ENCODE results near the gene GRB14. TPM values are rescaled to one million over a fixed set of nuclear protein-coding genes. Genes with fewer than 3 reads are reported as not detected.

The GRB14 gene
- total RNA-seq, 1 donor from 2014 or later = 22.3 TPM

DNA sequence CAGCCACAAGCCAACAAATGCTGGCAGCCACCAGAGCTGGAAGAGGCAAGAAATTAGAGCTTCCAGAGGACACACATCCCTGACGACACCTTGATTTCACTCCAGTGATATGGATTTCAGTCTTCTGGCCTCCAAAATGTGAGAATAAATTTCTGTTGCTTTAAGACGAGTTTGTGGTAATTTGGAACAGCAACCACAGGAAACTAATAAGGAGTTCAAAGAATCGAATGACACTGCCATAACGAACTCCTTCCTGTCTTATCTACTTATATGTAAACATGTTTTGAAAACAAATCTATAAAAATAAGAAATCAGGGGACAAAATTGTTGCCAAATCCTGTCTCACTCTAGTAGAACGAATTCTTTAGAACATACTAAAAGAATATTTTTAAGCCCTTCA is 75.8 kb downstream of the GRB14 start:
- DNase-seq (ENCODE audit: low read depth) = no peak
- no peak overlapping the region for H3K4me3 ChIP-seq (ENCODE audit: low read depth, low read length)
- TF ChIP-seq CTCF (conservative IDR thresholded peaks at IDR 0.05; ENCODE audit: low read depth, low read length) = no peak

DNA sequence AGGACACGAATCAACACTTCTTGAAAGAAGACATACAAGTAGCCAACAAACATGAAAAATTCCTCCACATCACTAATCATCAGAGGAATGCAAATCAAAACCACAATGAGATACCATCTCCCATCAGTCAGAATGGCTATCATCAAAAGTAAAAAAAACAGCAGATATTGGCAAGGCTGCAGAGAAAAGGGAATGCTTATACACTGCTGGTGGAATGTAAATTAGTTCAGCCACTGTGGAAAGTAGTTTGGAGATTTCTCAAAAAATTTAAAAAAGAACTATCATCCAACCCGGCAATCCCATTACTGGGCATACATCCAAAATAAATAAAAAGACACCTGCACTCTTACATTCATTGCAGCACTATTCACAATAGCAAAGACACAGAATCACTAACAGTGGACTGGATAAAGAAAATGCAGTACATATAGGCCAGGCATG is 78.7 kb downstream of the GRB14 start:
- no peak for TF ChIP-seq CTCF (conservative IDR thresholded peaks at IDR 0.05; ENCODE audit: low read depth, low read length)
- no peak for DNase-seq (ENCODE audit: low read depth)
- H3K4me3 ChIP-seq (ENCODE audit: low read depth, low read length) = no peak overlapping the region

DNA sequence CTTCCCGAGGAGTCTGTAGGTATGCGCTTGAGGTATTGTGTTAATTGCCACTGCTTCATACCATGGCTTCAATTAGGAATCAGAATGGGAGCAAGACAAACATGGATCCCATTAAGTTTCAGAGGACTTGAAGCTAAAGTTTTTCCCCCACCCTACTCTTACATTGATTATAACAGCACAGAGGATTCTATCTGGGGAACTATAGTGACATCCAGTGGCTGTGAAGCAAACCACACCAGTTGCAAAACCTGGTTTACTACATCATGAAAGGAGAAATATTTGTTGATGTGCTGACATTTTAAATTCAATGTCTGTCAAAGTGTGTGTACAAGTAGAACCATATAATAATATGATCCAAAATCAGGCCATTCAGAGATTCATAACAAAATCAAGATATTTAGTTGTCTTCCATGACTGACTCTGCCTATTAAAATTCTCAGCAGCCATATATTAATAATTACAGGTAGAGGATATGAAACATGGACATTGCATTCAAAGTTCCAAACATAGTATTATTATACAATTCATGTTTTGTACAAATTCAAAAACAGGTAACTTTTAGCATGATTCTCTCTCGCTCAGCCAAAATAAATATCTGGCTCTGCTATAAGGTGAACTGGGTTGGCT is 82.9 kb downstream of the GRB14 start:
- DNase-seq (ENCODE audit: low read depth) = no peak
- H3K4me3 ChIP-seq (ENCODE audit: low read depth, low read length) = no peak overlapping the region
- peak; percentile 86 for TF ChIP-seq CTCF (conservative IDR thresholded peaks at IDR 0.05; ENCODE audit: low read depth, low read length)

- H3K4me3 ChIP-seq (ENCODE audit: low read depth, low read length) = no peak overlapping the region
- no peak for TF ChIP-seq CTCF (conservative IDR thresholded peaks at IDR 0.05; ENCODE audit: low read depth, low read length)
- no peak for DNase-seq (ENCODE audit: low read depth)
Observed at GRCh38 chr2:164535280-164536025, 85.8 kb downstream of the GRB14 start.

- TF ChIP-seq CTCF (conservative IDR thresholded peaks at IDR 0.05; ENCODE audit: low read depth, low read length) = no peak
- H3K4me3 ChIP-seq (ENCODE audit: low read depth, low read length) = no peak overlapping the region
- DNase-seq (ENCODE audit: low read depth) = no peak
Observed at GRCh38 chr2:164530464-164530863, 90.8 kb downstream of the GRB14 start.

GRCh38 chr2:164523726-164524125 is 97.6 kb downstream of the GRB14 start:
- no peak overlapping the region for H3K4me3 ChIP-seq (ENCODE audit: low read depth, low read length)
- TF ChIP-seq CTCF (conservative IDR thresholded peaks at IDR 0.05; ENCODE audit: low read depth, low read length) = no peak
- no peak for DNase-seq (ENCODE audit: low read depth)
